ENCODE results near the gene TMC2.
"Not testable (repeated sequence)": the region's sequence is repeated elsewhere in the genome, so short reads cannot be mapped to it uniquely, and the experiment has no call there.

Gene TMC2

DNA sequence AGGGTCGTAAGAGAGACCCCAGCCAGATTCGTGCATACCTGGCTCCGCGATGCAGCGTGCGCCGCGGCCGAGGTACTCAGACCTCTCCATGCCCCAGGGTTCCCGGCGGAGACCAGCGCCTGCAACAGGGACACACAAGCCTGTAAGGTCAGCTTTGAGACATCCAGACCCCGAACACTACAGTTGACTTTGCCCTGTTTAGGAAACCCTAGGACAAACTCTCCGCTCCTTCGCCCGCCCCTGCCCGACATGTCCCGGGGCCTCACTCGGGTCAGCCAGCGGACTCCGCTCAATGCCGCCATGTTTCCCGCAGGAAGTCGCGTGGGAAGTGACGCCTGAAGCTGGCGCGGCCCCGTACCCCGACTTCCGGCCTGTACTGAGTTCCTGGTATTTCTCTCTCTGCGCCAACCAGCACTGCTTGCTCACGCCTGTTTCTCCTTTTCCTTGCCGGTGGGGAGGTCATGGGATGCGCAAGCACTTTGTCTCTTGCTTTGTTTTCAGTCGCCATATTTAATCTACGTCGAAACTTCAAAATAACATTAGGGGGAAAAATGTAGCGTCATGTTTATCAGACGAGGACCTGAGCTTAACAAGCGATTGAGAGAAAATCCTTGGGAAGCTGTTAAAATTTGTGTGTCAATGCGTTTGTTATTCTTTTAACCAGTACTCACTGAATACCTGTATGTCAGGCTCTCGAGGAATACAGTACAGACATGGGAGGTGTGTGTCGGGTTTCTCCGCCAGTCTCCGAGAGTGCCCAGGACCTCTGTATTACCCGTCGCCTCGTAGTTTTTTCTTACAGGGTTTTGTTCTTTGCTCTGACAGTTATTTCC, 127.7 kb downstream of the TMC2 start, which contains the start of gene IDH3B:
Gene IDH3B, minus strand, starts transcription at position 330 of the 833 bp plus-strand sequence. Its CDS starts 28 bp downstream, at position 302.
- DNase-seq, result peak; percentile 95

DNA sequence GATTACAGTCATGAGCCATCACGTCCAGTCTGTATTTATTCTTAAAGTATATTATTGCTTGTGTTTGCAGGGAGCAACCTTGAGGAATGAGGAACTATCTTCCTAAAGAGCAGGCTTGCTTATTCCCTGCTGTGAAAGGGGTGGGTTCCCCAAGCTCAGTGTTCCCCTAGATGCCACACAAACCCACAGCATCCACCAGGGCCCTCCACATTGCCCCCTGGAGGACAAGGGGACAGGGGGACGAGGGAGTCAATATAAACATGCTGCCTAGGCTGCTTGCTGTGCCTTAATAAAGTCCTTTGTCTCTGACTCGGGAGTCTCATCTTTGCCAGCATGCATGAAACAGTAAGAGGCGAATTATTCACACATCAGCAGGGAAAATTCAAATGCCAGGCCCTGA, 135.6 kb downstream of the TMC2 start:
- peak; percentile 51 for DNase-seq

DNA sequence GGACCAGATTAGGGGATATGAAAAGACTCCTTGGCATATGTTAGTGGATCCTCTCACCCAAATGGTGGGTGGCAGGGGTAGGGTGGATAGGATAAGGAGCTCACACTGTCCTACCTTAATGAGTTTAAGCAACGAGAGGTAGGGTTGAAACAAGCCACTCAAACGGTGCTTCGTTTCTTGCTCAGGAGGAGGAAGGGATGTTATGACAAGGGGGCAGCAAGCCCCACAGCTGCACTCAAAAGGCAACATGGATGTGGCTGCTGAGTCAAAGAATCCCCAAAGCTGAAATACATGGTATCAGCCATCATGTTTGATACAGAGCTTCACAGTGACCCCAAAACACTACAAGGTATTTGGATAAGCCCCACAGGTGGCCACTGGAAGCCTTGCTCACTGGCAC, 136.1 kb downstream of the TMC2 start:
- DNase-seq, result no peak

GRCh38 chr20:2673453-2673852, 137.1 kb downstream of the TMC2 start:
- DNase-seq, result no peak

- no peak for DNase-seq
Observed at GRCh38 chr20:2680046-2680445, 143.7 kb downstream of the TMC2 start.

- DNase-seq, result not testable (repeated sequence)
Observed at GRCh38 chr20:2682040-2682439, 145.7 kb downstream of the TMC2 start.

DNA sequence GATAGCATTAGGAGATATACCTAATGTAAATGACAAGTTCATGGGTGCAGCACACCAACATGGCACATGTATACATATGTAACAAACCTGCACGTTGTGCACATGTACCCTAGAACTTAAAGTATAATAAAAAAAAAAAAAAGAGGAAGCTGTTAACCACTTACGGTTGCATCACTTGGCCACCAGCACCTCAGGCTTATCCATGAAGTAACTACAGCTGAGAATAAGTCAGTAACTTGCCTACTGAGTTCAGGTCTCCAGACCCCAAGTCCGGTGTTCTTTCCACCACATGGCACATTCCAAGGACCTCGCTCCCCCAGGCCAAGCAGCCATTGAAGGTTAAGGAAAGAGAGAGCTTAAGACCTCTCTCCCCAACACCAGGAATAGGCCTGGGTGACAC, 148.4 kb downstream of the TMC2 start:
- peak; percentile 74 for DNase-seq

GRCh38 chr20:2687514-2687913, 151.1 kb downstream of the TMC2 start:
- DNase-seq, result no peak

- no peak for DNase-seq
Observed at GRCh38 chr20:2688041-2688591, 151.7 kb downstream of the TMC2 start.

GRCh38 chr20:2690213-2690612, 153.8 kb downstream of the TMC2 start:
- no peak for DNase-seq

GRCh38 chr20:2690718-2691117, 154.3 kb downstream of the TMC2 start:
- DNase-seq, result no peak

GRCh38 chr20:2691127-2691526, 154.8 kb downstream of the TMC2 start:
- no peak for DNase-seq
